Measurements from ENCODE around the gene RSAD2. TPM values are rescaled to one million over a fixed set of nuclear protein-coding genes. Genes with fewer than 3 reads are reported as not detected.

The RSAD2 gene
- total and polyA plus RNA-seq, 2 of the 4 experiments (the other 2 are of a cell fraction), result not detected

- Histone ChIP-seq H3K4me1 (ENCODE audit: control insufficient read depth, insufficient read depth, low read length) (no peaks in the 10 kb centered on the region), H3K4ac (ENCODE audit: low read depth, low read length) (no peak overlapping the region), H2AK5ac (ENCODE audit: low read depth, low read length) (no peak overlapping the region), H3K9me3 (ENCODE audit: control insufficient read depth, insufficient read depth, low read length) (no peaks in the 10 kb centered on the region), H3K36me3 (ENCODE audit: control insufficient read depth, insufficient read depth, low read length) (no peaks in the 10 kb centered on the region), H3K79me1 (ENCODE audit: low read depth in 1 of 2, low read length in 2 of 2) (no peaks in the 10 kb centered on the region), H3K23ac (ENCODE audit: low read depth, low read length) (no peak overlapping the region), H3K56ac (ENCODE audit: extremely low read depth, insufficient read depth, low read length) (no peak overlapping the region), H2AFZ (replicated peaks; ENCODE audit: low read length, poor library complexity) (no peak overlapping the region), H2BK15ac (ENCODE audit: low read depth, low read length) (no peak overlapping the region), H3K9ac (ENCODE audit: low read depth, low read length) (no peak overlapping the region), H2BK120ac (ENCODE audit: low read depth, low read length) (no peak overlapping the region), H4K5ac (ENCODE audit: low read depth, low read length) (no peak overlapping the region), H4K91ac (ENCODE audit: insufficient read depth, low read depth, low read length) (no peak overlapping the region), H2AK9ac (replicated peaks; ENCODE audit: low read depth, low read length, poor library complexity) (no peak overlapping the region), H3K4me3 (ENCODE audit: insufficient read depth, low read depth, low read length) (no peak overlapping the region), H4K8ac (ENCODE audit: low read depth in 2 of 2, low read length in 2 of 2) (no peak overlapping the region), H3K4me2 (ENCODE audit: low read depth, low read length) (no peak overlapping the region), H4K20me1 (ENCODE audit: insufficient read depth, low read length) (no peaks in the 10 kb centered on the region), H3K27ac (ENCODE audit: insufficient read depth, low read length) (no peak overlapping the region), H3K9me1 (ENCODE audit: insufficient read depth, low read length) (no peaks in the 10 kb centered on the region), H3K27me3 (ENCODE audit: control insufficient read depth, insufficient read depth, low read length) (no peaks in the 10 kb centered on the region), H2BK5ac (ENCODE audit: low read depth, low read length, poor library complexity, severe bottlenecking) (no peak overlapping the region), H2BK20ac (ENCODE audit: low read depth, low read length) (no peak overlapping the region), H3K14ac (replicated peaks; ENCODE audit: low read depth, low read length) (no peak overlapping the region), H3K18ac (ENCODE audit: low read depth, low read length) (no peak overlapping the region)
- in situ Hi-C loops (cut with MboI; ENCODE audit: low sequenced_read_pairs), result no loop called here
- POLR2A ChIA-PET (ENCODE audit: unreplicated experiment), result no interaction called here
- no CpG with 5 or more reads among the region's 1 CpG for WGBS, 2 experiments (ENCODE audit: extremely low coverage in 2 of 2, insufficient read length in 1 of 2)
- ATAC-seq (ENCODE audit: low read depth), result no peak
- DNase-seq, result no peak
- TF ChIP-seq CEBPB (IDR thresholded peaks at IDR 0.05; ENCODE audit: low read depth, low read length) (no peak), BHLHE40 (IDR thresholded peaks at IDR 0.05; ENCODE audit: low read depth, low read length) (no peak), NFE2L2 (IDR thresholded peaks at IDR 0.05; ENCODE audit: low read depth, low read length) (no peak), FOS (IDR thresholded peaks at IDR 0.05; ENCODE audit: low read depth, low read length) (no peak)
- intact Hi-C loops (cut with micrococcal nuclease), result no loop called here
- CTCF ChIA-PET, result interaction anchor here (0.9 kb wide), 1 partner anchor 10 kb away, joined by 3 read pairs; no protein-coding TSS in a partner anchor
- dilution Hi-C loops (cut with HindIII; ENCODE audit: low sequenced_read_pairs, unreplicated experiment), result no loop called here
- no TSS peak for BruUV-seq (replicated peaks)
Measured at GRCh38 chr2:6906165-6906741, 28.7 kb downstream of the RSAD2 start.

Data from IMR-90 (cell line).